Activated T-helper 2 cell treated with anti-CD3 and anti-CD28 coated beads, Interferon-gamma antibody, Interleukin-2, Interleukin-4, amounts not matched to agents 10 μg/mL and 5 μg/mL and 100 μg/mL, durations not matched to agents 14 hours and 24 hours and 36 hours (primary cell): ENCODE measurements around the gene TMX4. TPM values are rescaled to one million over a fixed set of nuclear protein-coding genes. Genes with fewer than 3 reads are reported as not detected.
"Not testable (repeated sequence)": the region's sequence is repeated elsewhere in the genome, so short reads cannot be mapped to it uniquely, and the experiment has no call there.

ENCODE experiments used
- DNase-seq: peaks from one replicate; pipeline ENCODE4 v3.0.0; 2021; ENCODE audit warnings: low spot score
- H3K27ac Mint-ChIP-seq: one replicate; pipeline ENCODE4 v1.8.0; 2021; ENCODE audit warnings: mixed read lengths
- H3K27me3 Mint-ChIP-seq: one replicate; pipeline ENCODE4 v1.8.0; 2021; ENCODE audit warnings: low read depth, mixed read lengths
- H3K36me3 Mint-ChIP-seq: one replicate; pipeline ENCODE4 v1.8.0; 2021; ENCODE audit warnings: low read depth, mixed read lengths
- H3K4me1 Mint-ChIP-seq: one replicate; pipeline ENCODE4 v1.8.0; 2021; ENCODE audit warnings: low read depth, mixed read lengths
- H3K4me3 Mint-ChIP-seq: one replicate; pipeline ENCODE4 v1.8.0; 2021; ENCODE audit warnings: low read depth, mild to moderate bottlenecking, moderate library complexity, mixed read lengths
- H3K9me3 Mint-ChIP-seq: one replicate; pipeline ENCODE4 v1.8.0; 2021; ENCODE audit warnings: mixed read lengths
- intact Hi-C: fragments of 100-400 bp; cut with micrococcal nuclease; formaldehyde crosslinking; loops from one replicate; pipeline ENCODE4 v1.15.1; 2023
- total RNA-seq: library from RNA; stranded (reverse); gene quantifications from 2 replicates; pipeline ENCODE4 v1.2.3, GENCODE V29; 2022

The TMX4 gene
- total RNA-seq, 1 donor from 2014 or later = 30.0 TPM

DNA sequence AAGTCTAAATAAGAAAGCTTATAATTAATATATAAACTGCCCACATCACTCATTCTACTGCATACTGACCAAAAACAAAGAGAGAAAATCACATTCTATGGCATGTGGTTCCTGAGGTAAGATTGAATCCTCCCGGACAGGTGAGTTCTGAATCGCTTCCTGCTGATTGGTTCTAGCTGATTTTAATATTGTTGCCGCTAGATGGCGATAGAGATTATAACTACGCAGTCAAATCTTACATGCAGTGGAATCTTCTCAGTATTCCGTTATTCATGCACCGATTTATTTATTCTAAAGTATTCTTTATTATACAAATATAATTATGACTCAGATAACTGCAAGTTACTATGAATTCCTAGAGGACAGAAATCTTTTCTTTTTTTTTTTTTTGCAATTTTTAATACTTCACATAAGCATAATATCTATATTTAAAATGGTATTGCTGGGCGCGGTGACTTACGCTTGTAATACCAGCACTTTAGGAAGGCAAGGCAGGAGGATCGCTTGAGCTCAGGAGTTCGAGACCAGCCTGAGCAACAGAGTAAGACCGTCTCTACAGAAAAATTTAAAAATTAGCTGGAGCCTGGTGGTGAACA lies 24.2 kb upstream of the TMX4 start:
- no peak for DNase-seq
- Mint-ChIP-seq H3K27ac (no peak overlapping the region), H3K36me3 (no peaks in the 10 kb centered on the region), H3K9me3 (no peaks in the 10 kb centered on the region), H3K27me3 (peaks cover 44% of the 10 kb centered on the region), H3K4me1 (peaks cover 2% of the 10 kb centered on the region), H3K4me3 (no peak overlapping the region)
- intact Hi-C loops = loop anchor here (1.0 to 5.0 kb wide), 4 partner anchors 264 to 679 kb away; no protein-coding TSS in a partner anchor

DNA sequence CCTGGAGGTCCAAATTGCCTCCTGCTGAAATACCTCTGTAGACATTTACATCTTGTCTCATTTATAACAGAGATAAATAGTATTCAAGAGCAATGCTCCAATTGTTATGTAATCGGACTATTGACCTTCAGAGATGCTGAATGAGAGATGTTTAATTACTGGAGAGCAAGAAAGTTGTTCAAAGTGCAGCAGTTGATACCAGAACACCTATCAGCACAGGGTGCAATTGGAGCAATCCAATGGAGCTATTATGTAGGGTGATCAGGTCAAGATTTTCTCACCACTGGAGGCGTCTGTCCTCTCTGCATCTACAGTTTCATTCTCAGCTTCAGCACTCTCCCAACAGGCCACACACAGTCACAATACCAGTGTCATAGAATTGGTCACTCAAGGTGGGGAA lies 19.5 kb upstream of the TMX4 start:
- H3K9me3 Mint-ChIP-seq = no peaks in the 10 kb centered on the region
- H3K27me3 Mint-ChIP-seq = peaks cover 38% of the 10 kb centered on the region
- no peak overlapping the region for H3K27ac Mint-ChIP-seq
- no peak overlapping the region for H3K4me3 Mint-ChIP-seq
- intact Hi-C loops = no loop called here
- H3K36me3 Mint-ChIP-seq = no peaks in the 10 kb centered on the region
- peaks cover 2% of the 10 kb centered on the region for H3K4me1 Mint-ChIP-seq
- DNase-seq = no peak

- Mint-ChIP-seq H3K27ac (no peak overlapping the region), H3K27me3 (peaks cover 33% of the 10 kb centered on the region), H3K9me3 (no peaks in the 10 kb centered on the region), H3K36me3 (no peaks in the 10 kb centered on the region), H3K4me3 (no peak overlapping the region), H3K4me1 (no peaks in the 10 kb centered on the region)
- DNase-seq = no peak
- intact Hi-C loops = no loop called here
These were observed 17.2 kb upstream of the TMX4 start for GRCh38 chr20:8036771-8037170.

- H3K9me3 Mint-ChIP-seq = no peaks in the 10 kb centered on the region
- no peak overlapping the region for H3K4me3 Mint-ChIP-seq
- no peaks in the 10 kb centered on the region for H3K36me3 Mint-ChIP-seq
- H3K27ac Mint-ChIP-seq = no peak overlapping the region
- H3K27me3 Mint-ChIP-seq = peaks cover 21% of the 10 kb centered on the region
- no peaks in the 10 kb centered on the region for H3K4me1 Mint-ChIP-seq
- no peak for DNase-seq
- intact Hi-C loops = no loop called here
These were observed 13.7 kb upstream of the TMX4 start for GRCh38 chr20:8033151-8033841.

GRCh38 chr20:8032499-8032898 lies 12.9 kb upstream of the TMX4 start:
- Mint-ChIP-seq H3K4me3 (no peak overlapping the region), H3K27ac (no peak overlapping the region), H3K27me3 (peaks cover 23% of the 10 kb centered on the region), H3K36me3 (no peaks in the 10 kb centered on the region), H3K9me3 (no peaks in the 10 kb centered on the region), H3K4me1 (no peaks in the 10 kb centered on the region)
- no peak for DNase-seq
- intact Hi-C loops = no loop called here

- H3K4me1 Mint-ChIP-seq, intact Hi-C loops, H3K9me3 Mint-ChIP-seq, H3K36me3 Mint-ChIP-seq, H3K4me3 Mint-ChIP-seq, DNase-seq, H3K27ac Mint-ChIP-seq: not testable (repeated sequence)
- peaks cover 29% of the 10 kb centered on the region for H3K27me3 Mint-ChIP-seq
These were observed 12.0 kb upstream of the TMX4 start for GRCh38 chr20:8031539-8031938.

DNA sequence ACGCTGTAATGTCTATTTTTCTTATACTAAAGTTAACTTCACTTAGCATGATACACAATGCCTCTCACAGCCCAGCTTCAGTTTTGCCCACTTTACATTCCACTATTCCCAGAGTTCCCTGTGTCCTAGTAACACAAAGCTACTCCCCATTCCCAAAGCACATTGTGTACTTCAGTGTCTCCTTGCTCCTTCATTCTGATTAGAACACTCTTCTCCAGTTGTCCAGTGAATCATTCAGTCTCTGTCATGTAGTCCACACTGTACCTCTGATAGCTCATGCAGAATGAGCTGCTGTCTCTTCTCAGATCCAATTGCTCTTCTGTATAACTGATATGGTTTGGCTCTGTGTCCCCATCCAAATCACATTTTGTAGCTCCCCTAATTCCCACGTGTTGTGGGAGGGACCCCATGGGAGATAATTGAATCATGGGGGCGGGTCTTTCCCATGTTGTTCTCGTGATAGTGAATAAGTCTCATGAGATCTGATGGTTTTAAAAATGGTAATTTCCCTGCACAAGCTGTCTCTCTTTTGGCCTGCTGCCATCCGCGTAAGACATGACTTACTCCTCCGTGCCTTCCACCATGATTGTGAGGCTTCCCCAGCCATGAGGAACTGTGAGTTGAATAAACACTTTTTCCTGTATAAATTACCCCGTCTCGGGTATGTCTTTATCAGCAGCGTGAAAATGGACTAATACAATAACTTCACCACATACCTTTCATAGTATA lies 2.1 kb upstream of the TMX4 start:
- H3K4me1 Mint-ChIP-seq = peaks cover 13% of the 10 kb centered on the region
- no peaks in the 10 kb centered on the region for H3K36me3 Mint-ChIP-seq
- DNase-seq = no peak
- H3K9me3 Mint-ChIP-seq = no peaks in the 10 kb centered on the region
- no peak overlapping the region for H3K27ac Mint-ChIP-seq
- peaks cover 20% of the 10 kb centered on the region for H3K27me3 Mint-ChIP-seq
- no peak overlapping the region for H3K4me3 Mint-ChIP-seq
- intact Hi-C loops = no loop called here

- H3K9me3 Mint-ChIP-seq = no peaks in the 10 kb centered on the region
- intact Hi-C loops = no loop called here
- peaks cover 14% of the 10 kb centered on the region for H3K27me3 Mint-ChIP-seq
- H3K4me3 Mint-ChIP-seq = no peak overlapping the region
- peaks cover 14% of the 10 kb centered on the region for H3K4me1 Mint-ChIP-seq
- H3K36me3 Mint-ChIP-seq = peaks cover 3% of the 10 kb centered on the region
- H3K27ac Mint-ChIP-seq = no peak overlapping the region
- peak; percentile 30 for DNase-seq
These were observed 936 bp upstream of the TMX4 start for GRCh38 chr20:8020314-8021079.

GRCh38 chr20:8019998-8020247 lies 362 bp upstream of the TMX4 start:
- Mint-ChIP-seq H3K4me3 (no peak overlapping the region), H3K4me1 (peaks cover 18% of the 10 kb centered on the region), H3K36me3 (peaks cover 5% of the 10 kb centered on the region), H3K27ac (no peak overlapping the region), H3K27me3 (peaks cover 8% of the 10 kb centered on the region), H3K9me3 (no peaks in the 10 kb centered on the region)
- DNase-seq = no peak
- intact Hi-C loops = loop anchor here (5.0 to 10.0 kb wide), 2 partner anchors 197 to 435 kb away; no protein-coding TSS in a partner anchor

DNA sequence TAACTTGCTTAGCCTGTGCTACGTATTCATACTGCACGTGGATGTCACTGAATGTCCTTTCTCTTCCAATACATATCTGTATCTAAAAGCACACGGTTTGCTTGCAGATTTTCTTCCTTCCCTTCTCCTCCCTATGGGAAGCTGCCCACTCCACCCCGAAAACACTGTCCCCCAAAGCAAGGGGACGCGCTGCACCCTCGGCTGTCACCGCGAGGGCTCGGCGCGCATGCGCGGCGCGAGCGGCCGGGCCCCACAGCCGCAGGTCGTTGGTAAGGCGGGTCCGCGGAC lies 659 bp downstream of the TMX4 start:
- H3K36me3 Mint-ChIP-seq = peaks cover 6% of the 10 kb centered on the region
- peak overlapping the region; percentile 85 for H3K4me3 Mint-ChIP-seq
- no peaks in the 10 kb centered on the region for H3K9me3 Mint-ChIP-seq
- H3K4me1 Mint-ChIP-seq = peaks cover 23% of the 10 kb centered on the region
- peak; percentile 67 for DNase-seq
- peaks cover 1% of the 10 kb centered on the region for H3K27me3 Mint-ChIP-seq
- intact Hi-C loops = loop anchor here (5.0 to 10.0 kb wide), 2 partner anchors 198 to 436 kb away; no protein-coding TSS in a partner anchor
- peak overlapping the region; percentile 73 for H3K27ac Mint-ChIP-seq

- H3K4me3 Mint-ChIP-seq = no peak overlapping the region
These were observed 6.8 kb downstream of the TMX4 start for GRCh38 chr20:8012724-8013123.

DNA sequence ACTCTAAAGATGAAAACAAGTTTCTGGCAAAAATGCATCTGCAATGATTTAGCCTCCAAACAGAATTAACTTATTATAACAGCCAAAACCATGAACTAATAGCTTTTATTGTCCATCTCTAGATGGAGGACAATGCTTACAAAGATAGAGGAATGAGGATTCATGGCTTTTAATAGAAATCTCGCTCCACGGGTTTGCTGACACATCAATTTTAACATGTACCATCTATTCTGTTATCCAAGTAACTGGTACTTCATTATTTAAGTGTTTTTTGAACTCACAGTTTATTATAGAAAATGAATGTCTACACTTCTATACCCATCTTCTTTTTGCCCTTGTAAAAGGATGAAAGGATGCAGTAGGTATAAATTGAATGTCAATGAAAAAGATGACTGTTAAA lies 10.8 kb downstream of the TMX4 start:
- Mint-ChIP-seq H3K9me3 (no peaks in the 10 kb centered on the region), H3K36me3 (peaks cover 21% of the 10 kb centered on the region), H3K27ac (no peak overlapping the region), H3K27me3 (no peaks in the 10 kb centered on the region), H3K4me3 (no peak overlapping the region), H3K4me1 (peaks cover 7% of the 10 kb centered on the region)
- intact Hi-C loops = no loop called here
- DNase-seq = no peak

More at GRCh38 chr20:8012724-8013123, 6.8 kb downstream of the TMX4 start:
- DNase-seq = no peak
- Mint-ChIP-seq H3K4me1 (peaks cover 24% of the 10 kb centered on the region), H3K36me3 (peaks cover 20% of the 10 kb centered on the region), H3K27me3 (no peaks in the 10 kb centered on the region), H3K27ac (no peak overlapping the region), H3K9me3 (no peaks in the 10 kb centered on the region)
- intact Hi-C loops = loop anchor here (10.0 kb wide), 1 partner anchor 442 kb away; no protein-coding TSS in a partner anchor

GRCh38 chr20:8007490-8007889 lies 12.1 kb downstream of the TMX4 start:
- intact Hi-C loops = no loop called here
- DNase-seq = no peak
- H3K27me3 Mint-ChIP-seq = no peaks in the 10 kb centered on the region
- peaks cover 19% of the 10 kb centered on the region for H3K36me3 Mint-ChIP-seq
- no peak overlapping the region for H3K4me3 Mint-ChIP-seq
- H3K27ac Mint-ChIP-seq = no peak overlapping the region
- H3K9me3 Mint-ChIP-seq = no peaks in the 10 kb centered on the region
- H3K4me1 Mint-ChIP-seq = peaks cover 5% of the 10 kb centered on the region
